DND-41 (cell line): ENCODE data around the gene PTPRD.

ENCODE experiments used
- ATAC-seq: fragments of 200-7000 bp; cut with Tn5 transposase; 3 replicates; pipeline ENCODE4 v1.9.1; 2021; ENCODE audit warnings: low read depth; ENCODE audit not compliant: insufficient read depth
- DNase-seq: peaks from one replicate; pipeline ENCODE4 v3.0.0-alpha.2; 2020
- H2AFZ ChIP-seq: 2 replicates; pipeline ENCODE4 v1.6.0; 2012; ENCODE audit warnings: low read depth, low read length
- H3K27ac ChIP-seq: 2 replicates; pipeline ENCODE4 v1.5.1; 2012; ENCODE audit warnings: low read length, inconsistent platforms
- H3K27me3 ChIP-seq: fragments of 200-600 bp; sonication (generic); 2 replicates; pipeline ENCODE4 v1.6.0; 2012; ENCODE audit warnings: low read length, mild to moderate bottlenecking, inconsistent platforms; ENCODE audit not compliant: insufficient read depth, poor library complexity
- H3K36me3 ChIP-seq: 2 replicates; pipeline ENCODE4 v1.5.1; 2012; ENCODE audit warnings: low read length, inconsistent platforms; ENCODE audit not compliant: insufficient read depth
- H3K4me1 ChIP-seq: 2 replicates; pipeline ENCODE4 v1.5.1; 2012; ENCODE audit warnings: mild to moderate bottlenecking, low read length; ENCODE audit not compliant: insufficient read depth
- H3K4me2 ChIP-seq: 2 replicates; pipeline ENCODE4 v1.6.0; 2012; ENCODE audit warnings: mild to moderate bottlenecking, moderate library complexity, low read length, inconsistent platforms; ENCODE audit not compliant: insufficient read depth
- H3K4me3 ChIP-seq, 2 experiments: fragments of 200-600 bp in 1 of 2; shearing (Covaris generic) in 1 of 2; 2 replicates each; pipeline ENCODE4 v1.5.1; 2012 to 2016; ENCODE audit warnings: inconsistent platforms in 2 of 2, low read length in 2 of 2, mild to moderate bottlenecking in 2 of 2, low read depth in 1 of 2, moderate library complexity in 1 of 2
- H3K79me2 ChIP-seq: 2 replicates; pipeline ENCODE4 v1.6.0; 2012; ENCODE audit warnings: low read length, inconsistent platforms; ENCODE audit not compliant: insufficient read depth
- H3K9ac ChIP-seq: 2 replicates; pipeline ENCODE4 v1.6.0; 2012; ENCODE audit warnings: low read depth, mild to moderate bottlenecking, inconsistent platforms, low read length, moderate library complexity
- H3K9me3 ChIP-seq: 2 replicates; pipeline ENCODE4 v1.5.1; 2012; ENCODE audit warnings: low read length, moderate library complexity, mild to moderate bottlenecking, inconsistent platforms; ENCODE audit not compliant: insufficient read depth, severe bottlenecking
- H4K20me1 ChIP-seq: 2 replicates; pipeline ENCODE4 v1.6.0; 2012; ENCODE audit warnings: low read length; ENCODE audit not compliant: insufficient read depth
- CTCF ChIP-seq: IDR thresholded peaks from 2 replicates; pipeline ENCODE4 v1.5.1; 2012; ENCODE audit warnings: borderline replicate concordance, low read length, moderate library complexity, mild to moderate bottlenecking; ENCODE audit not compliant: poor library complexity, severe bottlenecking; ENCODE audit errors: extremely low read depth
- EZH2 ChIP-seq: IDR thresholded peaks from 3 replicates; pipeline ENCODE4 v1.6.1; 2012; ENCODE audit warnings: borderline replicate concordance, low read depth, mild to moderate bottlenecking, moderate library complexity, low read length, inconsistent platforms; ENCODE audit not compliant: severe bottlenecking

The PTPRD gene

GRCh38 chr9:8652255-8652654 lies 1960.5 kb downstream of the PTPRD start:
- ATAC-seq (no peak), DNase-seq (no peak)
- Histone ChIP-seq H3K4me1 (no peaks in the 10 kb centered on the region), H3K9ac (no peak overlapping the region), H3K9me3 (no peaks in the 10 kb centered on the region), H3K27ac (no peak overlapping the region), H3K79me2 (no peaks in the 10 kb centered on the region), H3K4me2 (no peak overlapping the region), H4K20me1 (no peaks in the 10 kb centered on the region), H3K4me3 (no peak overlapping the region), H2AFZ (no peak overlapping the region), H3K36me3 (no peaks in the 10 kb centered on the region), H3K27me3 (no peaks in the 10 kb centered on the region)
- TF ChIP-seq CTCF: no peak
- no peak for TF ChIP-seq EZH2

GRCh38 chr9:8651846-8652215 lies 1961.0 kb downstream of the PTPRD start:
- Histone ChIP-seq H3K27ac (no peak overlapping the region), H3K4me2 (no peak overlapping the region), H3K9ac (no peak overlapping the region), H3K27me3 (no peaks in the 10 kb centered on the region), H3K79me2 (no peaks in the 10 kb centered on the region), H3K4me1 (no peaks in the 10 kb centered on the region), H2AFZ (no peak overlapping the region), H3K4me3 (no peak overlapping the region), H4K20me1 (no peaks in the 10 kb centered on the region), H3K9me3 (no peaks in the 10 kb centered on the region), H3K36me3 (no peaks in the 10 kb centered on the region)
- no peak for TF ChIP-seq CTCF
- no peak for TF ChIP-seq EZH2
- DNase-seq (no peak), ATAC-seq (no peak)

GRCh38 chr9:8651070-8651845 lies 1961.5 kb downstream of the PTPRD start:
- no peak overlapping the region for H3K27ac ChIP-seq
- H3K27me3 ChIP-seq: no peaks in the 10 kb centered on the region
- no peak overlapping the region for H2AFZ ChIP-seq
- H3K9ac ChIP-seq: no peak overlapping the region
- no peaks in the 10 kb centered on the region for H3K9me3 ChIP-seq
- H3K4me3 ChIP-seq: no peak overlapping the region
- H4K20me1 ChIP-seq: no peaks in the 10 kb centered on the region
- ATAC-seq: no peak
- no peak overlapping the region for H3K4me2 ChIP-seq
- TF ChIP-seq EZH2: no peak
- no peak for TF ChIP-seq CTCF
- no peak for DNase-seq
- no peaks in the 10 kb centered on the region for H3K79me2 ChIP-seq
- H3K36me3 ChIP-seq: no peaks in the 10 kb centered on the region
- no peaks in the 10 kb centered on the region for H3K4me1 ChIP-seq
